NOMO-1 (cell line): Measurements from ENCODE around the gene TAGLN2.

Experiments used
- DNase-seq, 2 experiments: peaks; one replicate each; lab custom pipeline; 2025; ENCODE audit not compliant: unreplicated experiment in 2 of 2; lab: John Stamatoyannopoulos, UW

The TAGLN2 gene

DNA sequence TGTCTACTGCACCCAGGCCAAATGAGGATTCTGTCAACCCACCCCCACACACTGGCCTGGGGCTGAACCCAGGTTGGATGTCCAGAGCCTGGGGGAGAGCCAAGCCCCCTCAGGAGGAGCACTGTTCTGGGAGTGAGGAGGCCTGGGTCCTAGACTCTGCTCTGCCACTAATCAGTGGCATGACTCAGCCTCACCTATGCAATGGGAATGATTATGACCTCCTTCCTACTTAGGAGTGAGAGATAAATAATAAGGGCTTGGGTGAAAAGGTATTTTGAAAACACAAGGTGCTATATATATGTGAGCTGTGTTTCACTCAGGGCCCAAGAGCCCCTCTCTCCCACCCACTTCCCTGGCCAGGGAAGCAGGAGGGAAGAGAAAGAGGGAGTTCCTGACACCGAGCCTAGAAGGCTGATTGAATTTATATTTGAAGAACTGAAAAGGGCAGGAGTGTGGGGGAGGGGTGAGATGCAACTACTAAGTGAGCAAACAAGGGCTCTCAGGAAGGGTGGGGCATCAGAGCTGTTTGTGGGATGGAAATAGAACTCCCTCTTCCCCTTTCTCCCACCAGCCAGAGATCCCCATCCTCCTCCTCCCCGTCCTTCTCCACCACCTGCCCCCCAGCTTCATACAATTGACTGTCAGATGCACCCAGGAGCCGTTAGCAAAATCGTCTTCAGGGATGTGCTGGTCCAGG, 11.9 kb upstream of the TAGLN2 start:
- peak; percentile 66 to 75 for DNase-seq

DNA sequence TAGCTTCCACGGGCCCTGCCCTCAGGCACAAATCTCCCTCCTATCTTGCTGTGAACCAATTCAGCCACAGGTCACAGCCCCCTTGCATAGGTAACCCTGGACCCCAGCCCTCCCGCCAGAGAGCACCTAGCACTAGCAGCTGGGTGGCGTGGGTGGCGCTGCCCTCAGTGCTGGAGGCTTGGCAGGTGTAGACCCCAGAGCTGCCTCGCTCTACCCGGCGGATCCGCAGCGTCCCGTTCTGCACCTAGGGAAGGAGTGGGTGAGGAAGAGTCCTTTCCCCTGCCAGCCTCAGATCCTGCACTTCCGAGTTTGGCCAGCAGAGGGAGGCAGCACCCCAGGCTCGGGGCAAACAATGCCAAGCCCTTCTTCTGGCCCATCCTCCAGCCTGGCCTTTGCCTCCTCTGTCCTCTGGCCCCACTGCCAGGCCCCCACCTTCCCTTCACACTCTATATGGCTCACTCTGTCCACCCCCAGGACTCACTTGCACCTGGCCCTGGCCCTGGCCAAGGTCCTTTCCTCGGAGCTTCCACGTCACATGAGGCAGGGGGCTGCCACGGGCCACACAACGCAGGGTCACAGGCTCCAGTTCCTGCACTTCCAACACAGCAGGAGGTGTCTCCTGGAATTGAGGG, 11.1 kb upstream of the TAGLN2 start:
- DNase-seq = peak; percentile 61 to 73

DNA sequence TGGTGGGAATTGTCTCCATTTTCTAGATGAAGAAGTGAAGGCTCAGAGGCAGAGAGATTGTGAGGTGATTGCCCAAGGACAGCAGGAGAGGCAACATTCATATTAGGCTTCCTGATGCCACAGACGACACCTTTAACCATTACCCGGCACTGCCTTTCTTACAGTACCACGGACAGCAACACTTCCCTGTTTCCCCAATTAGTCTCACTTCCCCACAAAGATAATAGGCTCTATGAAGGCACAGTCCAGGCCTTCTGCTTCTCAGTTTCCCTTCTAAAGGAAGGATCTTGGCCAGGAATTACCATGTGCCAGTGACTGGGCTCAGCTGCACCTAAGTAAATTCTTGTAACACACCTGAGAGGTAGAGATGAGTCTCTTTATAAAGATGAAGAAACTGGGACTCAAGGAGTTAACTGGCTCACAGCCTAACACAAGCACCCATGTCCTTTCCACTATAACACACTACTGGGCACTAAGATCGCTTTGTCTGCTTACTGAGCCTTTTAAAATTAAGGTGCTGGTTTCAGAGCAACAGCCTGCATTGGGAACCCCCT, 10.5 kb upstream of the TAGLN2 start:
- peak; percentile 42 to 83 for DNase-seq

DNA sequence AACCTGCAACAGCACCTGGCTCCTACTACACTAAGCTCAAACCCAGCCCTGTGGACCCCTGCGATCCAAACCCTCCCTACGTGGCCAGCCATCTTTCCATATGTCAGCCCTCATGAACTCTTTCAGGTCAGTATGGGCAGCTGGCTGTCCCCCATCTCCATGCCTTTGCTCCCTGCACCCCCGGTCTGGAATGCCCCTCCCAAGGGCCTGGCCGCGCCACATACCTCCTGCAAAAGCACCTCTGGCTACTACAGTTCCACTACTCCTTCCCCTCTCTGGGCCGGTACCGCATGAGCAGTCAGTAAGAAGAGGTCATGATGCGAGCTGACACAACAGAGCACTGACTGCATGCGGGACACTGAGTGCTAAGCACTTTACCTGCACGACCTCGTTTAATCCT, 10.0 kb upstream of the TAGLN2 start:
- DNase-seq = no peak

DNA sequence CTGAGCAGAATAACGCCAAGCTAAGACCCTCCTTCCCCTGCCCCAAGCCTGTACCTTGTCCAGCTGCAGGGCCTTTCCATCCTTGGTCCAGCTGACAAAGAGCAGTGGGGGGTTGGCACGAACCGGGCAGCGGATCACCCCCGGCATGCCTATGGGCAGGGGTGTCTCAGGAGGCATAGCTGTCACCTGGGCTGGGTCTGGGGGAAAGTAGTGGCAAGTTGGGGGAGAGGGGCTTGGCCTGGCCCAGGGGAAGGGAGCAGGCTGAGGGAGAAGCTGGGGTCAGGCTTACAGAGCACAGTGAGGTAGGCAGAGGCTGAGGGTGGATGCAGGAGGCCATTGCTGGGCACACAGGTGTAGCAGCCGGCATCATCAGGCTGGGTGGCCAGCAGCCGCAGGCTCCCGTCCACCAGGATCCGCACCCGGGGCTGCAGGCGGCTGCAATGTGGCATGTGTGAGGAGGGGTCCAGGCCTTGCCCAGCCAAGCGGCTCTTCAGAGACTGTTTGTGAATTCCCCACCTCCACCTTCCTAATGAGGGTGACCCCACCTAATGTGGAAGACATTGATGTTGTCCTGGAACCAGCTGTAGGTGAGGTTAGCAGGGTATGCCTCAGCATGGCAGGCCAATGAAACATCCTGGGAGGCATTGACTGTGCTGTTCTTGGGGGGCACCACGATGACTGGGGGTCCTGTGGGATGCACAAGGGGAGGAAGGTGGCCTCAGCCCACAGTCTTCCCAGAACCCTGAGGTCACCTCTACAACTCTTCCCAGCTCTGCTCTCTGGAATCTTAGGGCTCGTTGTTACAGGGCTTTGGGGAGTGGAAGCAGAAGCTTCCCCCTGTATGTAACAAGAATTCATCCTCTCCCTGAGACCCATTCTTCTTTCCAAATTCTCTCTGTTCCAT, 9.1 kb upstream of the TAGLN2 start:
- no peak for DNase-seq

DNA sequence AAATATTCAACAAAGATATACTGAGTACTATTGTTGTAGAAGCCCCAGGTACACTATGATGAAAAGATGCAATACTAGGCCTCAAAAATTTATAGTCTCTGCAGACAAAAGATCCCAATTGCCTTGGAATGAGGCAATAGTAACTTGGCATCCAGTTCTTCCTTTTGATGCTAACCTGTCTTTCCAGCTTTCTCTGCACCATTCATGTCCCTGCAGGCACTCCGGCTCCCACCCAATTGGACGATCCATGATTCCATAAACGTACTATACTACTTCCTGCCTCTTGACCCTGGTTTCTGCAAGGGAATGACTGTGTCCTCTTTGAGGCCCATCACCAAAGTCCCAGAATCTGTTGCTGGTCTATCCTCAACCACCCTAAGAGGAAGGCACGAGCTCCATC, 8.0 kb upstream of the TAGLN2 start:
- DNase-seq = no peak

DNA sequence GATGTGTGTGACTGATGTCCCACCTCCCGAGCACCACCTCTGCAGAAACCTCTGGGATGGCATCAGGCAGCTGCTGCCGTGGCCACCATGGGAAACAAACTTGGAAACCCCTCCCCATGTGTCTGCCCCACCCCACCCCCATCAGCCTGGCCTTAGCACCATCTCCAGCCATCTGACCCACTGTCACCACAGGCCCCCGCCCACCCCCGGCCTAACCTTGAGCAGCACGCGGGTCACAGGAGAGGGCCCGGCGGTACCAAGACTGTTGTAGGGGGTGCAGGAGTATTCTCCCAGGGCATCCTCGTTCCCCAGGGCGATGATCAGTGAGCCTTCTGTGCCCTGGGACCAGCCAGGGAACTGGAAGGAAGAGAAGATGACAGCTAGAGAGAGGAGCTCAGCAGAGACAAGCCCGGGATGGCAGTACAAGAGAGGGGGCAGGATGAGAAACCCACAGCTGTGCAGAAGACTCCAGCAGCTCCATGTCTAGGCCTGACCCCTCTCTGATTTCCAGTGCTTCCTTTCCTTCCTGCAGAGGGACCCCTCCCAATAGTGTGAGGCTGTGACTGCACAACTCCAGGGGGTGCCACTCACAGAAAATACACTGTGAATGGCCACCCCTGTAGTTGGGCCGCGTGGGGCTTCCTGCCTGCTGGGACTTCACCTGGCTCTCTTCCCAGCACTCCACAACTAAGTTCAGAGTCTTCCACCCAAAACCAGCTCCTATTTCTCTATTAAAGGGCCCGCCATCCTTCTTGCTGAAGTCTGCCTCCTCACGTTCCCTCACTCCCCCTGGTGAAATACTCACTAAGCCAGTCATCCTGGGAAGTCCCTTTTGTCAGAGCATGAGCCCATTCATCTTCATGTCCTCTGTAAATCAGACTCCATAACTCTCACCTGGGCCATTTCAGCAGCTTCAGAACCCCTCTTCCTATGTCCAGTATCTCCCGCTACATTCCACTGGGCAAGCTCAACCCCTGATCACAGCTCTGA, 7.3 kb upstream of the TAGLN2 start:
- no peak for DNase-seq

DNA sequence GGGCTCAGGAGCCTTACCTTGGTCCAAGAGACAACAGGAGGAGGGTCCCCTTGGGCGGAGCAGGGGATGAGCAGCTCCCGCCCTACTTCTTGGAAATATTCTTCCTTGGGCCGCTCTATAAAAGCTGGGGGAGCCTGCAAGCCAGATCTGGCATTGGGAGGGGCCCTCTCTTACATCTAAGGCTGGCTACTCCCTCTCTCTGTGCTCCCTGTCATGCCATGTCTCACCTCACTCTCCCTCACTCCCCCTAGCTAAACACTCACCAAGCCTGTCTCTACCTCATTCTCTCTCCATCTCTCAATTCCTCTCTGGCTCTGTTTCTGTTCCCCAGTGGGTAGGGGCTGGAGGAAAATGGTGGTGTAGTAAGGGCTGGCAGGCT, 6.5 kb upstream of the TAGLN2 start:
- no peak for DNase-seq

DNA sequence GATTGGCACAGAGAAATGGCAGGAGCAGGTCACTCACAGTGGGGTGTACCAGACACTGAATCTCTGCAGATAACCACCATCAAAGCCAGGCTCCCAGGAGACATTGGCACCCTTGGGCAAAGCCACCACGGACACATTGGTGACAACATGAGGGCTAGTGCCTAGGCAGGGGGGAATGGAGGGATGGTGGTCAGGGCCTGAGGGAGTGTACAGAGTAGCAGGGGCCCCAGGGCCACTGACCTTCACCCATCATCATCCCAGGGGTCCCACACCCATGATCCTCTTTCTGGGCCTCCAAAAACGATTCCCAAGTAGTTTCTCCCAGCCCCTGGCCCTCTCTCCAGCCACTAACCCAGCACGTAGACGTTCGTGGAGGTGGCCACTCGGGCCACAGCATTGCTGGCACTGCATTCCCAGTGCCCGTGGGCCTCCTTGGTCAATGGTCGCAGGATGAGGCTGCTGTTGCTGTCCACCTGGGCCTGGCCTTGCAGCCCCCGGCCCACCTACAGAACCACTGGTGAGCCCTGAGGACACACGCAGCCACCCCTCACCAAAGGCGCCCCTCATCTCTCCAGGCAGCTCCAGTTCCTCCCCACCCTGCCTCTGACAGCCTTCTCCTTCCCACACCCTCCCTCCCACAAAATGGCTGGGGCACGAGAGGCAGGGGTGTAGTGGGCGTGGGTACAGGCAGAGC, 5.9 kb upstream of the TAGLN2 start:
- no peak for DNase-seq

DNA sequence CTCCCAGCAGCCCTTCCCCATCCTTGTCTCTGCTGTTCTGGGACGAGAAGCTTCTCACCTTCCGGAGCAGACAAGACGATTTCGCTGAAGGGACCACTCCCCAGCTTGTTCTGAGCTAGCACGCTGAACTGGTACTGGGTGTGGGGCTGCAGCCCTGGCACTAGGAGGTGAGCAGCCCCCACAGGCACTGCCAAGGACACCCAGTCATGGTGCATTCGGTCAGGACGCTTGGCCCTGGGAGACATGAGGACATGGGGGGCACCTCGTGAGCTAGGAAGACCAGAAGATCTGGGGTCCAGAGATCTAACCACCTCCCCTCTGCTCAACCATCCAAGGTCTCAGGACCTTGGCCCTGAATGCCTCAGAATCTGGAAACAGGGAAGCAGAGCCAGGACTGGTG, 5.3 kb upstream of the TAGLN2 start:
- no peak for DNase-seq

DNA sequence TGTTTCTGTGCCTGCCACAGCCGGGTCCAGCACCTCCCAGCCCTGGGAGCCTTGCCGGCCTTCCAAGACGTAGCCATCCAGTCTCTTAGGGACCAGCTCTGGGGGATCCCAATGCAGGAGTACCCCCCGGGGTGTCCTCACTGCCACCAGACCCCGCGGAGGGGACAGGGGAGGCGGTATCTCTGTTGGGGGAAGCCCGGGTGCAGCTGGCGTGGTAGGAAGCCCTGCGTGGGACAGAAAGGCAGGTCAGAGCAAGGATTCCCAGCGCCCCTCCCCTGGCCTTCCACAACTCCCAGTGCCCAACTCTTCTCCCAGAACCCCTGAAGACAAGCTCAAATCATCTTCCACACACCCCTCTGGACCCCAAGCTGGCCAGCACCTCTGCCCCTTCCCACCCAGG, 4.9 kb upstream of the TAGLN2 start:
- no peak for DNase-seq

DNA sequence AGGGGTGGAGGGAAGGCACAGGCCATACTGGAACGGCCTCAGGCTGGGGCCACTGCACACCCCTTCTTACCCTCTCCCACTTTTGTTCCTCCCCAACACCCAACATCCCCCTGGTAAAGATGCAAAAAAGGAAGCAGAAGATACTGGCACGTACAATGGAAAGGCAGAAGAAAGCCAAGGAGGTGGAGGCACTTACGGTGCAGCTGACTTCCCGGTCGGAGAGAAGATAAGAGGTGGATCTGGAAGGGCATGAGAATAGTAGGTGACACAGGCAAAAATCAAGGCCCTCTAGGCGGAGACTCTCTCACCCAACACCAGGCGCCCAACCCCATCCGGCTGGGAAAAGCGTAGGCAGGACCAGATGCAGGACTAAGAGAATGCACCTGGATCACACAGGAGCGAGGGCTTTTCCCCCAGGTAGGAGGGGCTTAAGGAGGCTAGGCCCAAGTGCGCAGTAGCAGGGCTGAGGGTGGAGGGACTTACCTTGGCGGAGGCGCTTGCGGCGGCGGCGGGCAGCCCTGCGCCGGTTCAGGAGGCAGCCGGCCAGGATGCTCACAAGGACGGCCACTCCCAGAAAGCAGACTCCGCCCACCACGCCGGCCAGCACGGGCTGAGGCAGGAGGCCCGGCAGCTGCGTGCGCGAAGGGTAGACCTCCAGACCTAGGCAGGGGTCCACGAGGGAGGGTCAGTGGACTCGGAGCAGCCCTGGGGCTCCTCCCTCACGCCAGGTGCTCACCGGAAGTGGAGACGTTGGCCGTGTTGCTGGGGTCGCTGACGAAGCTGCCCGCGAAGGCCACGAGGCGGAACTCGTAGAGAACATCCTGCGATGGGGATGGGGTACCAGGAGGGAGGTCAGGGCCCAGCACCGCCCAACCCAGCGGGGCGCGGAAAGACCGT, 4.1 kb upstream of the TAGLN2 start:
- no peak for DNase-seq

DNA sequence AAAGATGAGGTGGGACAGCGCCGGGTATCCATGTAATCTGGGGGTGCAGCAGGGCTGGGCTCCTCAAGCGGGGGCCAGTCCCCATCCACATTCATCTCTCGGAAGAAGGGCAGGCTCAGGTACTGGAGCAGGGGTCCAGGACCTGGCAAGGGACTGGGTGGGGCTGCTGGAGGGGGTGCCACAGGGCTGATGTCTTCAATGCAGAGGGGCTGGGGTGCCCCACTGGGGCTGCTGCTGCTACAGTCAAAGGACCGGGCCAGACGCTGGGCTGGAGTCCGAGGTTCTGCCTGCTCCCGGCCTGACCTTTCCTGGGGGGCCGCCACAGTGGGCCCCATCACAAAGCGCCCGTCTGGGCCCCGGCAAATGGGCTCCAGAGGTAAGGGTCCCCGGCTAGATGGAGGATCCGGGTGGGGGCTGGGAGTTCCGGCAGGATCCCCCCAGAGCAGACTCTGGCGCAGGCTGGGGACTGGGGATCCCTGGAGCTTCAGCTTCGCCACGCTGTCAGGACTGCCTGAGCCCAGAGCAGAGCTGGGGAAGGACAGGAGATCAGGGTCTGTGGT, 3.3 kb upstream of the TAGLN2 start:
- no peak for DNase-seq

DNA sequence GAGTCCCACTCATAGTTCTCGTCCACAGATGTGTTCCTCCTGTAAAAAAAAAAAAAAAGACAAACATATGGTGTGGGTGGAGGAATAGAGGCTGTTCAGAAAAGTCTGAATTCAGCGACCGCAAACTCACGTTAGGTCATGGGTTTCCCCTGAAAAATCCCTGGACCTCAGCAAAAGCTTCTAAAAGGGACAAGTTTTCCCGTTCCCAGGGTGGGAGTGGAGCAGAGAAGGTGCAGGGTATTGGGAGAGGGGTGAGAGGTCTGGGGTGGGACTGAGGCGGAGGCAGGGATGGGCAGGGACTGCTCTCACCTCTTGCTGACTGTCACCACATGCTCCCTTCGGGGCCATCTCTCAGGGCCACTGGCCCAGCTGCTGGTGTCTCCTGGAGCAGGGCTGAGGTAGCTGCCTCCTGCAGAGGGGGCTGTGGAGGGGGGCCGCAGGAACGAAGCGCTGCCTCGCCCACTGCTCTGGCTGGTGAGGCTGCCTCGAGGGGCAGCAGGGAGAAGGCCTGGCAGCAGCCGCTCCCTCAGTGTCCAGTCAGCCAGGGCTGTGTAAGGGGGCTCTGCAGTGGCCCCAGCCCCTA, 2.6 kb upstream of the TAGLN2 start:
- no peak for DNase-seq

DNA sequence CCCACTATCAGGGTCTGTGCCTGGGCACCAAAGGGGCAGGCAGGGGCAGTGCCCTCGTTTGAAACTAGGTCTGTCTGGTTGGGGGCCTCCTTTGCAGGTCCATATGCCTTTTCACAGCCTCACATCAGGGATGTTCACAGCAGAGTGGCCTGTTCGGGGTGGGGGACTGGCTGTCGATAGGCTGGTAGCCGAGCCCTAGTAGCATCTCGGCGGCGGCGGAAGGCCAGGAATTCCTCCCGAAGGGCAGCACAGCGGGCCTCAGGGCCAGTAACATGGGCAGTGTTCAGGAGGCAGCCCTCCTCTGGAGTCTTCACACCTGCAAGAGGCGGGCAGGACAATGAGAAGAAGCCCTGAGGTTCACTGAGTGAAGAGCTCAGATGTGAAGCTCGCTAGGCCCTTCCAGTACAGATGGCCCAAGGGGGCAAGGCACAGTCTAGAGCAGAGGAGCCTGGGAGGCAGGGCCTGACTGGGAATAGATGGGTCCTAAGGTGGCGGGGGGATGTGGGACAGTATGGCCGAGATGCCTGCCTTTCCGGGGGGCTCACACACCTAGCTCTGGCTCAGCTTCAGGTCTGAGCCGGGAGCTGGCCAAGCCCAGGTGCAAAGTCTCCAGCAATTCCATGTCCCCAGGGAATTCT, 2.0 kb upstream of the TAGLN2 start:
- no peak for DNase-seq

DNA sequence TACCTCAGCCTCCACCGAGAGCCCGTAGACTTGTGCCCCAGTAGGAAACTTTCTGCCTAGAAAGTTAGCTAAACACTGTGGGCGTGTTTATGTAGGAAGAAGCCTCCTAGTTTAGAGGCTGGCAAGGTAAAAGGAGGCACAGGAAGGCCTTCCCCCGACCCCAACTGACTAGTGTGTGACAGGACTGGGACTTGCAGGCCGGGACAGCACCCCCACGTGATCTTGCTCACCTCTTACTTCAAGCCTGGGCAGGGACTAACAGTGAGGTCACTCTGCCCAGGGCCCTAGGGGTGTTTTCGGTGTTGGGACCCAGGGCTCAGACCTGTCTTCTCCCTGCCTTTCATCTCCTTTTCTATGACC, 392 bp upstream of the TAGLN2 start:
- no peak for DNase-seq

DNA sequence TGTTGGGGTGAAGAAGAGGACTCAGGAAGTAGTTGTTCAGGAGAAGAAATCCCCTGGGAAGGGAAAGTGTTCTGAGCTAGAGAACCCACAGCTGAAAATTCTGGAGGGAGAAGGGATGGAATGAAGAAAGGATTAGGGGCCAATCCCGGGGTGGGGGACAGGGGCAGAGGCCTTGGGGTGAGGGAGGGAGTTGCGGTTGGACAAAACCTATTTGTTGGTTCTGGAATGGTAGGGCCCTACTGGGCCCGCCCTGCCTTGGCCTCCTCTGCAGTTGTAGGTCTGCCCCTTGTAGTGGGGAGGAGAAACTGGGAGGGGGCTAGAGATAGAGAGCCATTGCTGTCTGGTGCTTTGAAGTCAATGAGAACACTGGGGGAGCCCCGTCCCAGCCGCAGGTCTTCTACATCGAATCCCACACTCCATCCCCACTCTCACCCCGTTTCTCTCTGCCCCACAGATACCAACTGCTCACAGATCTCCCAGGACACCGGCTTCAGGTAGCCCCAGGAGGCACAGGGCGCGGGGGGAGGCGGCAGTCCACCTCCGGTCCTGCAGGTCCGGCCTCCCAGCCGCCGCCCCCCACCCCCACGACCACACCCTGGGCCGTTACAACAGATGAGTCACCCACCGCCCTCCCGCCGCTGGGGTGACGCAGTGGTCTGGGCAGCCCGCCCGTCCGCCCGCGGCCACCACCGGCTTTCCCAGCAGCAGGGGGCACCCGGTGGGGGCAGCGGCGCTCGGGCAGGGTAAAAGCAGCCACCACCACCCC, 1.1 kb downstream of the TAGLN2 start:
- peak; percentile 40 to 54 for DNase-seq
